Psoas muscle (tissue), 8 donors: ENCODE measurements around the gene MRPS33. TPM values are rescaled to one million over a fixed set of nuclear protein-coding genes. Genes with fewer than 3 reads are reported as not detected.
"Not testable (repeated sequence)": the region's sequence is repeated elsewhere in the genome, so short reads cannot be mapped to it uniquely, and the experiment has no call there.

Source experiments
- ATAC-seq, 4 donors: fragments of 200-7000 bp; cut with Tn5 transposase; one replicate each; pipeline ENCODE4 v1.9.1; 2020; ENCODE audit warnings: moderate library complexity in 3 of 4, mild to moderate bottlenecking in 2 of 4
- DNase-seq, 2 donors: peaks; one replicate each; pipeline ENCODE4 v3.0.0-alpha.2; 2020
- H3K27ac ChIP-seq: fragments of 200-600 bp; one replicate; pipeline ENCODE4 v1.8.0; 2022
- H3K27me3 ChIP-seq, 3 donors: fragments of 200-600 bp in 1 of 3; one replicate each; pipeline versions ENCODE4 v1.6.1 to v1.8.0; 2013 to 2022; ENCODE audit warnings: low read length in 2 of 3, mild to moderate bottlenecking in 2 of 3, moderate library complexity in 1 of 3; ENCODE audit not compliant: insufficient read depth in 3 of 3
- H3K36me3 ChIP-seq, 2 donors: fragments of 200-600 bp in 1 of 2; one replicate each; pipeline versions ENCODE4 v1.6.1 to v1.8.0; 2013 to 2022; ENCODE audit warnings: low read depth in 1 of 2, mild to moderate bottlenecking in 1 of 2, moderate library complexity in 1 of 2; ENCODE audit not compliant: insufficient read depth in 1 of 2
- H3K4me1 ChIP-seq: fragments of 200-600 bp; one replicate; pipeline ENCODE4 v1.8.0; 2022
- H3K4me3 ChIP-seq: fragments of 200-600 bp; one replicate; pipeline ENCODE4 v1.8.0; 2022; ENCODE audit warnings: mild to moderate bottlenecking
- H3K9me3 ChIP-seq: fragments of 200-600 bp; one replicate; pipeline ENCODE4 v1.8.0; 2022
- WGBS, 3 donors: extraction: QIAGEN DNeasy Blood & Tissue Kit; methylation state at CpG; one replicate each; pipeline versions ENCODE4 v1.1.6 to v1.1.7; 2013; 5-methylcytosine and 5-hydroxymethylcytosine counted together
- intact Hi-C, 2 donors: fragments of 100-400 bp; cut with DNase I; formaldehyde crosslinking; loops; one replicate each; pipeline versions ENCODE4 v1.11.0 to v1.14.2; 2022
- polyA plus RNA-seq, 3 donors: library from polyadenylated mRNA; stranded (reverse); fragments of 200-250 nt; gene quantifications; one replicate each; pipeline ENCODE4 v1.2.3, GENCODE V29; 2013
- total RNA-seq, 4 donors: library from RNA; stranded (reverse); fragmentation: NEBNext Ultra II Directional in 2 of 4; extraction: Animal tissue kit (Norgen Biotek cat#: 25700) in 2 of 4; gene quantifications; one replicate each; pipeline versions ENCODE4 v1.2.1 to v1.2.4, GENCODE V29; 2021 to 2023
- TF ChIP-seq, protein P1 (sequence below): fragments of 200-600 bp; IDR thresholded peaks from one replicate; pipeline ENCODE4 v1.8.0; 2022; ENCODE audit warnings: antibody characterized with exemption
- donor health status: healthy with polysubstance abuse.
- donor health status: DM: no; HTN: no; CAD: no; lungs with moderate emphysema.
- donor health status: Bipolar disorder and iron deficiency.
- donor health status: healthy.
- donor health status: DM: yes; HTN: yes; CAD: no.
- donor health status: DM: no; HTN: no; CAD: no.
- donor health status: DM: no; HTN: no; CAD: no.
- donor health status: DM: yes; HTN: yes; CAD: no.

The MRPS33 gene
- total and polyA plus RNA-seq, 7 donors: 70.5 to 131 (median 102) TPM

DNA sequence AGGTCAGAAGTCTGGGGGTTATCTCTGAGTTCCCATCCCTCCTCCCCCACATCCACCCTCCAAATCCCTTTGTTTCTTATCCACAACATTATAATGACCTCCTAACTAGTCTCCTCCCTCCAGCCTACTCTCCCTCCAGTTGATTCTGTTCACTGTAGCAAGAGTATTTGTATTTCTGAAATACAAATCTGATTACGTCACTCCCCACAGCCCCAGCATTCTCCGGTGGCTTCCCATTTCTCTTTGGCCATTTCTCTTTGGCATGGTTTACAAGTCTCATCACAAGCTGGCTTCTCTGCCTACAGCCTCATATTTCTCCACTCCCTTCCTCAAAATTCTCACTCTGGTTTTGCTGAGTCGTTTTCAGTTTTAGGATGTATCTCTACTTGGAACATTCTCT, 24.6 kb upstream of the MRPS33 start:
- ATAC-seq (no peak), DNase-seq (no peak)
- Histone ChIP-seq H3K36me3 (no peaks in the 10 kb centered on the region), H3K9me3 (no peaks in the 10 kb centered on the region), H3K27me3 (no peaks in the 10 kb centered on the region), H3K4me1 (no peaks in the 10 kb centered on the region), H3K4me3 (no peak overlapping the region), H3K27ac (no peak overlapping the region)
- TF ChIP-seq, protein P1, sequence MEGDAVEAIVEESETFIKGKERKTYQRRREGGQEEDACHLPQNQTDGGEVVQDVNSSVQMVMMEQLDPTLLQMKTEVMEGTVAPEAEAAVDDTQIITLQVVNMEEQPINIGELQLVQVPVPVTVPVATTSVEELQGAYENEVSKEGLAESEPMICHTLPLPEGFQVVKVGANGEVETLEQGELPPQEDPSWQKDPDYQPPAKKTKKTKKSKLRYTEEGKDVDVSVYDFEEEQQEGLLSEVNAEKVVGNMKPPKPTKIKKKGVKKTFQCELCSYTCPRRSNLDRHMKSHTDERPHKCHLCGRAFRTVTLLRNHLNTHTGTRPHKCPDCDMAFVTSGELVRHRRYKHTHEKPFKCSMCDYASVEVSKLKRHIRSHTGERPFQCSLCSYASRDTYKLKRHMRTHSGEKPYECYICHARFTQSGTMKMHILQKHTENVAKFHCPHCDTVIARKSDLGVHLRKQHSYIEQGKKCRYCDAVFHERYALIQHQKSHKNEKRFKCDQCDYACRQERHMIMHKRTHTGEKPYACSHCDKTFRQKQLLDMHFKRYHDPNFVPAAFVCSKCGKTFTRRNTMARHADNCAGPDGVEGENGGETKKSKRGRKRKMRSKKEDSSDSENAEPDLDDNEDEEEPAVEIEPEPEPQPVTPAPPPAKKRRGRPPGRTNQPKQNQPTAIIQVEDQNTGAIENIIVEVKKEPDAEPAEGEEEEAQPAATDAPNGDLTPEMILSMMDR: no peak
- intact Hi-C loops: no loop called here
- WGBS, 3 donors: 30 to 72% (median 33%) methylated on average over 3 of the region's 3 CpGs

DNA sequence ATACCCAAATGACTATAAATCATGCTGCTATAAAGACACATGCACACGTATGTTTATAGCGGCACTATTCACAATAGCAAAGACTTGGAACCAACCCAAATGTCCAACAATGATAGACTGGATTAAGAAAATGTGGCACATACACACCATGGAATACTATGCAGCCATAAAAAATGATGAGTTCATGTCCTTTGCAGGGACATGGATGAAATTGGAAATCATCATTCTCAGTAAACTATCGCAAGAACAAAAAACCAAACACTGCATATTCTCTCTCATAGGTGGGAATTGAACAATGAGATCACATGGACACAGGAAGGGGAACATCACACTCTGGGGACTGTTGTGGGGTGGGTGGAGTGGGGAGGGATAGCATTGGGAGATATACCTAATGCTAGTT, 23.3 kb upstream of the MRPS33 start:
- DNase-seq, H3K27ac ChIP-seq, ATAC-seq, H3K9me3 ChIP-seq, H3K36me3 ChIP-seq, H3K4me1 ChIP-seq, intact Hi-C loops, H3K4me3 ChIP-seq, H3K27me3 ChIP-seq: not testable (repeated sequence)
- WGBS, 3 donors: 81 to 90% (median 86%) methylated on average over 3 of the region's 3 CpGs

DNA sequence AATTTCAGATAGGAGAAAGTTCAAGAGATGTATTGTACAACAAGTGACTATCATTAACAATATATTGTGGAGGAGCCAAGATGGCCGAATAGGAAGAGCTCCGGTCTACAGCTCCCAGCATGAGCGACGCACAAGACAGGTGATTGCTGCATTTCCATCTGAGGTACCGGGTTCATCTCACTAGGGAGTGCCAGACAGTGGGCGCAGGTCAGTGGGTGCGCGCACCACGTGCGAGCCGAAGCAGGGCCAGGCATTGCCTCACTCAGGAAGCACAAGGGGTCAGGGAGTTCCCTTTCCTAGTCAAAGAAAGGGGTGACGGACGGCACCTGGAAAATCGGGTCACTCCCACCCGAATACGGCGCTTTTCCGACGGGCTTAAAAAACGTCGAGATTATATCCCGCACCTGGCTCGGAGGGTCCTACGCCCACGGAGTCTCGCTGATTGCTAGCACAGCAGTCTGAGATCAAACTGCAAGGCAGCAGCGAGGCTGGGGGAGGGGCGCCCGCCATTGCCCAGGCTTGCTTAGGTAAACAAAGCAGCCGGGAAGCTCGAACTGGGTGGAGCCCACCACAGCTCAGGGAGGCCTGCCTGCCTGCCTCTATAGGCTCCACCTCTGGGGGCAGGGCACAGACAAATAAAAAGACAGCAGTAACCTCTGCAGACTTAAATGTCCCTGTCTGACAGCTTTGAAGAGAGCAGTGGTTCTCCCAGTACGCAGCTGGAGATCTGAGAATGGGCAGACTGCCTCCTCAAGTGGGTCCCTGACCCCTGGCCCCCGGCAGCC, 18.0 kb upstream of the MRPS33 start:
- 78 to 82% (median 80%) methylated on average over 27 to 30 of the region's 33 CpGs for WGBS, 3 donors

DNA sequence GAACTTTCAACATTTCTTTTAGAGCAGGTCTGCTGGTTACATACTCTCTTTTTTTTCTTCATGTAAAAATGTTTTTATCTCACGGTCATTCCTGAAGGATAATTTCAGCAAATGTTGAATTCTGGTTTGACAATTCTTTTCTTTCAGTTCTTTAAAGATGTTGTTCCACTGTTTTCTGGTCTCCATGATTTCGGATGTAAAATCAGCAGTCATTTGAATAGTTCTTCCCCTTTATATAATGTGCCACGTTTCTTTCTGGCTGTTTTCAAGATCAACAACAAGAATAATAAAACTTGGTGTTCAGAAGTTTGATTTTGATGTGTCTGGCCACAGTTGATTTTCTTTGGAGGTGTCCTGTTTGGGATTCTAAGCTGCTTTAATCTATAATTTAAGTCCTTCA, 14.0 kb upstream of the MRPS33 start:
- Histone ChIP-seq H3K27me3 (peaks cover 0 to 4% (median 0%) of the 10 kb centered on the region in 3 donors), H3K4me1 (no peaks in the 10 kb centered on the region), H3K4me3 (no peak overlapping the region), H3K9me3 (peaks cover 11% of the 10 kb centered on the region), H3K36me3 (no peaks in the 10 kb centered on the region), H3K27ac (no peak overlapping the region)
- WGBS, 3 donors: 74 to 76% (median 75%) methylated on average over 3 of the region's 3 CpGs
- ATAC-seq: no peak
- TF ChIP-seq, protein P1: no peak
- no peak for DNase-seq
- intact Hi-C loops: no loop called here

More for the DNA sequence above, 18.0 kb upstream of the MRPS33 start:
- H3K4me3 ChIP-seq, ATAC-seq, H3K36me3 ChIP-seq, H3K27ac ChIP-seq, DNase-seq, H3K27me3 ChIP-seq, H3K9me3 ChIP-seq, intact Hi-C loops, H3K4me1 ChIP-seq: not testable (repeated sequence)

DNA sequence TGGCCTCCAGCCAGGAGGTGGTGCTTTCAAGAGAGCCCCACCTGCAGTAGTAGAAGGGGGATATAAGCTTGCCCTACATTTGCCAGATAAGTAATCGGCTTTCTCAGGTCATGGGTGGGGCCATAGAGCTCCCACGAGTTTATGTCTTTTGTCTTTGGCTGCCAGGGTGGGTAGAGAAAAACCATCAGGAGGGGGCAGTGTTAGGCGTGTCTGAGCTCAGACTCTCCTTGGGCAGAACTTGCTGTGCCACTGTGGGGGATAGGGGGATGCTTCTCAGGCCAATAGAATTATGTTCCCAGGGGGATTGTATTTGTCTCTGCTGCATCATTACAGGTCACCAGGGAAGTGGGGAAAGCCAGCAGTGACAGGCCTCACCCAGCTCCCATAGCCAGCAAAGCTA, 12.3 kb upstream of the MRPS33 start:
- Histone ChIP-seq H3K27ac (no peak overlapping the region), H3K4me3 (no peak overlapping the region), H3K4me1 (no peaks in the 10 kb centered on the region), H3K9me3 (peaks cover 11% of the 10 kb centered on the region), H3K27me3 (peaks cover 0 to 4% (median 0%) of the 10 kb centered on the region in 3 donors), H3K36me3 (no peaks in the 10 kb centered on the region)
- intact Hi-C loops: no loop called here
- TF ChIP-seq, protein P1: no peak
- DNase-seq (no peak), ATAC-seq (no peak)
- 49 to 61% (median 58%) methylated on average over 3 of the region's 3 CpGs for WGBS, 3 donors
